Measurements from ENCODE around the gene DBN1. TPM values are rescaled to one million over a fixed set of nuclear protein-coding genes. Genes with fewer than 3 reads are reported as not detected.

Gene DBN1
- total and polyA plus RNA-seq, 9 of the 15 experiments (the other 6 are each of a cell fraction or from before 2014, with no cell fraction given), result 0.25 to 87.2 (median 27.9) TPM

GRCh38 chr5:177425801-177426565, 47.5 kb downstream of the DBN1 start (continued):
- TF ChIP-seq ARID1B (IDR thresholded peaks at IDR 0.05) (peak; percentile 13; the same call in 1 of the 2 replicates), CAMTA2 (CRISPR knock-in tag; conservative IDR thresholded peaks at IDR 0.05) (no peak), NFIC (IDR thresholded peaks at IDR 0.05) (peak; percentile 58), MCM3 (IDR thresholded peaks at IDR 0.05) (no peak), BACH1 (tag; IDR thresholded peaks at IDR 0.05) (peak; percentile 22; the same call in 1 of the 2 replicates), JUN (IDR thresholded peaks at IDR 0.05; ENCODE audit: borderline replicate concordance, low read depth, low read length) (0 out of 2 replicates have a peak, but pooled peaks have one; percentile 14), JUN (CRISPR knock-in tag; IDR thresholded peaks at IDR 0.05; ENCODE audit: borderline replicate concordance) (no peak), RAD51 (IDR thresholded peaks at IDR 0.05; ENCODE audit: borderline replicate concordance, low read depth) (no peak), ADNP (tag; IDR thresholded peaks at IDR 0.05) (peak; percentile 83; the same call in 1 of the 2 replicates), C11orf30 (IDR thresholded peaks at IDR 0.05; ENCODE audit: low read depth) (no peak), CXXC5 (CRISPR knock-in tag; IDR thresholded peaks at IDR 0.05) (peak; percentile 83), ZNF124 (CRISPR knock-in tag; IDR thresholded peaks at IDR 0.05) (no peak), CSDE1 (IDR thresholded peaks at IDR 0.05) (no peak), RBM34 (IDR thresholded peaks at IDR 0.05; ENCODE audit: borderline replicate concordance, insufficient read depth, low read length) (no peak), BCOR (IDR thresholded peaks at IDR 0.05) (peak; percentile 98), PTBP1 (IDR thresholded peaks at IDR 0.05; ENCODE audit: low read depth, low read length) (peak; percentile 95), NFATC3 (IDR thresholded peaks at IDR 0.05) (no peak), ZNF263 (CRISPR knock-in tag; IDR thresholded peaks at IDR 0.05; ENCODE audit: borderline replicate concordance) (no peak), GTF3C2 (IDR thresholded peaks at IDR 0.05; ENCODE audit: borderline replicate concordance, extremely low read depth, insufficient read length) (no peak)

Measured in K562 (cell line).